Stimulated activated CD8-positive, alpha-beta memory T cell treated with anti-CD3 and anti-CD28 coated beads, Interleukin-2, amount 100 ng/mL, for 1 hour (primary cell): Measurements from ENCODE around the gene CNGA1.

ENCODE experiments used
- DNase-seq, 2 donors: peaks; one replicate each; pipeline ENCODE4 v3.0.0-alpha.2; 2020; ENCODE audit warnings: low read depth in 2 of 2

The CNGA1 gene

DNA sequence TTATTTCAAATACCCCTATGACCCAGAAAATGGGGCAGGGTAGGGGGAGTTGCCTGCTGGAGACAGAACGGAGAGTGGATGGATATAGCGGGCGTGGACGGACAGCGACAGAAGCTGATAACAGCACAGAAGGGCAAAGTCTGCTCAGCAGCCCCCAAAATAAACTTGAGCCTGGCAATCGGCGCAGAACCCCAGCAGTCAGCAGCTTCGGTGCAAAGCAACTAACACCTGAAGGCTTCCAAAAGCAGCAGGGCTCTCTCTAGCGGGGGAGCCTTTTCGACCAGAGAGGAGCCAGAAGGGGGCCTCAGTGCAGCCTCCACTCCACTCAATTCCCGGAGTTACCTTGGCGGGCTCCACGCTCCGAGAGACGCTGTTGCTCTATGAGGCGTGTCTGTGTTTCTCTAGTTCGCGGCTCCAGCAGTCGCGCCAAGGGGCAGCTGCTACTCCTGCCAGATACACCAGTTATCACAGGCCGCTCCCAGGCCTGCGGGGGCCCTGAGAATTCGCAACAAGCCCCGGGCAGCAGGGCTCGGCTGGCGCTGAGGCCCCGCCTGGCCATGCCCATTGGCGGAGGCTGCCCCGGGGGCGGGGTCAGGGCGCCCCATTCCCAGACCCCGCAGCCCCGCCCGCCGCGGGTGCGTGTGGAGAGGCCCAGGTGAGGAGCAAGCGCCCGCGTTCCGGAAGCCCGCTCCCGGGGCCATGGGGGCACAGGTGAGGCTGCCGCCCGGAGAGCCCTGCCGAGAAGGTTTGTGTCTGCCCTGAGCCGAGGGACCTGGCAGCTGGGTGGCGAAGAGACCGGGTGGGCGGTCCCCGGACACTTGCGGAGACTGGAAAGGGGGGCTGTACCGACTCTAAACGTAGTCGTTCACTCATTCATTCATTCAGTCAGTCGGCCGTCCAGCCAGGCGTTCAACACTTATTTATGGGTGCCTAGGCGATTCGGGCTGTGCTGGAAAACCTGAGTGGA lies at the start of gene CNGA1, which contains the start of gene NIPAL1:
TSS of gene CNGA1 (minus strand) at position 541 of the 967 bp plus-strand sequence. CDS start 63,992 bp downstream, outside the sequence.
TSS of gene NIPAL1 (plus strand) at position 632 of the 967 bp plus-strand sequence. CDS start at position 700, 68 bp downstream.
- DNase-seq: peak; percentile 24 to 39

- no peak for DNase-seq
Measured at GRCh38 chr4:48065587-48066052, 49.1 kb upstream of the CNGA1 start.

DNA sequence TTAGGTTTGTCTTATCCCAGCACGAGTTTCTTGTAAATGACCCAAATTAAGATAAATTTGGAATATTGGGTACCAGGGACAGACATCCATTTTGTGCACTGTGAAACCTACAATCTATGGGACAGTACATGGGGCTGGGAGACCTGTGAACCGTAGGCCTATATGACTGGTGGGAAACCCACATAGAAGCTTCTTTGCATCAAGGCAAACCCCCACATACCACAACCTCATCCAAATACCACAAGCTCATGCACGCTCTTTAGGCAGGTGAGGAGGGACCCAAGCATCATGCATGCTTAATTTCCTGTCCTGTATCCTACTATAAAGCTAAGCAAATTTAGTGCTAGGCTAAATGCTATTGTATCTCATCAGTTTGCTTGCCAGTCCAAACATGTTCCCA lies 47.9 kb upstream of the CNGA1 start:
- DNase-seq: no peak

DNA sequence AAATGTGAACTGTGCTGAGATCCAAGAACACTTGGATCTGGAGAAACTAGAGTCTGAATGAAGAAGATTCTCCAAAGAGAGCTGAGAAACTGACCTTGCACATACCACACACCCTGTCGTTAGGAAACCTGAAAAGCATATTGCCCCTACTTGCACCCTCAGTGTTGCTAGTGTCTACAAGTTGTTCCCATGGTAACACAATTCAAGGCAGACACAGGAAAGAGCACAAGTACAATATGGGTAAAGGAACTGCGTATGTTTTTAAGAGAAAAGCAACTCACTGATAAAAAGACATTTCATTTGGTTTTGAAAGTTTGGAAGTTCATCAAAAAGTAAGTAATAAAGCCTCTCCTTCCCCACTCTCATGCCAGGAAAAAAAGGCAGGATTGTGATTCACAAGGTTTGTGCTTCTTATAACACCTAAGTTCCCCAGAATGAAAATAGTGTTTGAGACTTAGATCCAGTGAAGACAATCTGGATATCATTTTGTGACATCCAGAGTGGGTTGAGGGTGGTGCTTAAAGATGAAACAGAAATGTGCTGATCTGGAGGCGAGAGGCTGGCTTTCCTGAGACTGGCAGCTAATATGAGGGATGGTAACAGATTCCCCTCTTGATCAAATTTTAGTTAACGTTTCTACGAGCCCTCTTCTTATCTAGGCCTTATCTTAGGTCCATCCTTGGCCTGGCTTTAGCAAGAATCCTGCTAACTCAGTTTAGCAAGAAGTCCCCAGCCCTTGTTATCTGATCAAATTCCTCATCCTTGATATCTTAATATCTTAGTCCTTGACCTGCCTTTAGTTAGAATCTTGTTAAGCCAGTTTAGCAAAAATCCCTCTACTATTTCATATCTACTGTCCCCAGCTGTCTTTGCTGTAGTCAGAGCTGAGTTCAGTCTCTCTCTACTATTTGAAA lies 42.4 kb upstream of the CNGA1 start:
- DNase-seq: no peak

- DNase-seq: no peak
Measured at GRCh38 chr4:48051078-48051477, 34.6 kb upstream of the CNGA1 start.

GRCh38 chr4:48049483-48049882 lies 33.0 kb upstream of the CNGA1 start:
- DNase-seq: no peak

GRCh38 chr4:48047896-48048295 lies 31.4 kb upstream of the CNGA1 start:
- no peak for DNase-seq

GRCh38 chr4:48047421-48047844 lies 31.0 kb upstream of the CNGA1 start:
- peak; percentile 44 to 62 for DNase-seq

- DNase-seq: no peak
Measured at GRCh38 chr4:48046059-48046458, 29.6 kb upstream of the CNGA1 start.

DNA sequence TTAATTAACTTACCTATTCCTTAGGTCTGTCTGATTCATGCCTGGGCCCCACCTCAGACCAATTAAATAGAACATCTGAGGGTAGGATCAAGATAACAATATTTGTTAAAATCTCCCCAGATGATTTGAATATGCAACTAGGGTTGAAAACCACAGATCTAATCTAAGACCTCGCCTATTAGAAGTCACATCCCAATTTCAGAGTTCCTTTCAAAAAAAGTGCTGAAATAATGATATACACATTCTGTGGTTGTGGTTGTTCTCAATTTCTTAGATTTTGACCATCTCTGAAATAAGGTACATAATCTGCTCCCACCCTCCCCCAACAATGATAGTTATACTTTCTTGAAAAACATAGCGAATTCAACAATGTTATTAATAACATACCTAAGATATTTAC lies 27.8 kb upstream of the CNGA1 start:
- DNase-seq: no peak

GRCh38 chr4:48043504-48043903 lies 27.0 kb upstream of the CNGA1 start:
- DNase-seq: no peak

- no peak for DNase-seq
Measured at GRCh38 chr4:48042979-48043461, 26.5 kb upstream of the CNGA1 start.

GRCh38 chr4:48041535-48042137 lies 25.2 kb upstream of the CNGA1 start:
- DNase-seq: no peak

DNA sequence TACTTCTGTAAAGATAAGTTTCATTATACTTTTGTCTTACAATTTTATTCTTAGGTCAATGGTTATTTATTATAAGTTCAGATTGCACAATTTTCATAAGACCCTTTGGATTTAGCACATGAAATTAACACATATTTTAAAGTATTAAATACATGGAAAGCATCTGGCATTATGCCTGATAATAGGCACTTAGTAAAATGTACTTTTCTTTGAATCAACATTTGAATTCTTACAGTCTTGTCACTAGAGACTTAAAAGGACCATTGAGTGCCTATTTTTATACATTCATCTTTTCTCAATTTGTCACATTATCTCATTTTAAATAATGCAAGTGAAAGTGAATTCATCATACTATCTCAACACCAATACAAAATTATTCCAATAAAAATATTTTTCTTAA lies 23.1 kb upstream of the CNGA1 start:
- no peak for DNase-seq

GRCh38 chr4:48038666-48039065 lies 22.2 kb upstream of the CNGA1 start:
- DNase-seq: no peak

DNA sequence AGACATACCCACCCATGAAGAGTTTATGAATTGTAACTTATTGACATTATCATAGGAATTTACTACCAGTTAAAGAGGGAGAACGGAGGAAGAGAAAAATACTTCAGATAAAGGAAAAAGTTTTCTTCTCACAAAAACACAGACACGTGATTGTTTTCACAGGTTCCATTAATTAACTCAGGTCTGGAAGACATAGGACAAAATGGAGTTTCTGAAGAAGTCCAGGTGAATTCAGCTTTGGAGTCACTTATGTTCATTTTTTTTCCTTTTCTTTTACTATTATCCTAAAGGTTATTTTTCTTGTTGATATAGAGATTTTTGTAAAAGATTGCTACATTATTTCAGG lies 20.6 kb upstream of the CNGA1 start:
- DNase-seq: no peak

GRCh38 chr4:48035952-48036351 lies 19.5 kb upstream of the CNGA1 start:
- DNase-seq: no peak

DNA sequence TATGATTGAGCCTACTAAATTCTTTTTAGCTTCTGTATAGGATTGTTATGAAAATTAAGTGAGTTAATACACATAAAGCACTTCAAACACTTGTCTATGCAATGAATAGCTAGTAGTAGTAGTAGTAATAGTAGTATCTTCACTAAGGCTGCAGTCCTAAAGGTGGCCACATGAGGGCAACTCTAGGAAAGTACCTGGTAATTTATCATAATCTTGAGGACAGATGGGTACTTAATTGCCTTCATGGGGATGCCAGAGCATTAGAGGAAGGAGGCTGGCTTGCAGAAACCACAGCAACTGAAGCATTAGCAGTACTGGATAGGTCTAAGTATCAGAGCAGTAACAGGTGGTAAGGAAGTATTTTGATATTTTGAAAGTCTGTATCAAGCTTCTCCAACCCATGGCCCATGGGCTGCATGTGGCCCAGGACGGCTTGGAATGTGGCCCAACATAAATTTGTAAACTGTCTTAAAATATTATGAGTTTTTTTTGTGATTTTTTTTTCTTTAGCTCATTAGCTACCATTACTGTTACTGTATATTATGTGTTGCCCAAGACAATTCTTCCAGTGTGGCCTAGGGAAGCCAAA lies 17.4 kb upstream of the CNGA1 start:
- peak; percentile 25 to 30 for DNase-seq

GRCh38 chr4:48033412-48033811 lies 16.9 kb upstream of the CNGA1 start:
- no peak for DNase-seq

DNA sequence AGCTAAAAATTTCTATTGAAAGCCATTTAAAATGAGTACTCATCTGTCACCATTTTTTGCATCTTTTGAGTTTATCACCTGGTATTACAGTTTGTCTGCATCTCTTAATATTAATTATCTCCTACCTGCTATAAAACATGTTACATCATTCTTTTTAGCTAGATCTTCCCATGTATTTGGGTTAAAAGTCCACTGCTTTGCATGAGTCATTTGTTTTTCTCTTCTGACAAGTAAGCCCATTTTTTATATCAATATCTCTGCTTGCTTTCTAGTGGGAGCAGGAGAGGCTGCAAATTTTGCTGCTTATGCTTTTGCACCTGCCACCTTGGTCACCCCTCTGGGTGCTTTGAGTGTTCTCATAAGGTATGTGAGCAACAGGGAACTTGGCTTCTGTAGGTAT lies 16.2 kb upstream of the CNGA1 start:
- DNase-seq: no peak

DNA sequence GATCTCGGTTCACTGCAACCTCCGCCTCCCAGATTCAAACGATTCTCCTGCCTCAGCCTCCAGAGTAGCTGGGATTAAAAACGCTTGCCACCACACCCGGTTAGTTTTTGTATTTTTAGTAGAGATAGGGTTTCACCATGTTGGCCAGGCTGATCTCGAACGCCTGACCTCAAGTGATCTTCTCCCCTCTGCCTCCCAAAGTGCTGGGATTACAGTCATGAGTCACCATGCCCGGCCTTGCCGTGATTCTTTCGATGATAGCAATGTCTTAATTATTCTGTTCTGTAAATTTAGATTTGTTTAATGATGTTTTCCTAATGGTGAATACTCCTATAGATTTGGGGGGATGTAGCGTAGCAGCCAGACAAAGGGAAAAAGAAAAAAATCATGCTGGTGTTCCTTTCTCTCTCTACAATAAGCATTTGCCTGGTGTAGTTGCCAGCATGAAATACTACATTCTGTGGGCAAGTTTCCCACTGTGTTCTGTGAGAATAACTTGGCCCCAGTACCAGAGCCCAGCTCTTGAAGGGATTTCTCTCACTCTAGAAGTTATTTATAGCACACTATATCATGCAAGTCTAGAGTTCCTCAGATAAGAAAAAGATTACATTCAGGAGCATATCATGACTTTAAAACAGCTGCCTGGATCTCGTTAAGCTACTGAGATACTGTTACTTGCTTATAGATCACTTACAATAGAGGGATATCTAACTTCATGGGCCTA lies 15.5 kb upstream of the CNGA1 start:
- DNase-seq: no peak
